ENCODE measurements around the gene LRRC42.
"Not testable (repeated sequence)": the region's sequence is repeated elsewhere in the genome, so short reads cannot be mapped to it uniquely, and the experiment has no call there.

Gene LRRC42

DNA sequence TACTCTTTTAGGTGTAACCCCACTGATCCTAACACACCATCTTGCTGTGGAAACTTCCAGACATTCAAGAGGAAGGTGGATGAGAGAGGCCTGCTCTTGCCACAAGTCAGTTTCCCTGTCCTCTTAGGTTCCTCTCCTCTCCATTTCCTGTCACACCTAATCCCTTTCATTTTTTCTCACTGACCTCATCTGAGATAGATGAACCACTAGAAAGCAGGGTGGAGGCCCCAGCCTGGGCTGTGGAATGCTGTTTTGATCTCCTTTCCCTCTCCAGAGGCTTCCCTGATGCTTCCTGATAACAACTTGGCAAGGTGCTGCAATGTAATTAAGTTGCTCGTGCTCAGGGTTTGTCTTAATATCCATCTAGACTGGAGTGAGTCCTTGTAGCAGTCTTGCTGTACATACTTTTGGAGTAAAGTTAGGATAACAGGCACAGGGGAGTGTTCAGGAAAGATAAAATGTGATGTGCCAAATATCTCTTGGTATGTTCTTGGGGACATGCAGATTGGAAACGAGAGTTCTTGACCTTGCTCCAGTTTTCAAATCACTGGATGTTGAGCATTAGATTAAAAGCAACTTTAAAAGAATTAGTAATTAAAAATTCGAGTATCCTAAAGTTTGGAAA is 11.2 kb downstream of the LRRC42 start:
- H3K36me3 ChIP-seq (ENCODE audit: control insufficient read depth, low read depth, low read length): peaks cover 57% of the 10 kb centered on the region
- H3K9me3 ChIP-seq (ENCODE audit: control insufficient read depth, low read depth, low read length): no peaks in the 10 kb centered on the region
- H3K9ac ChIP-seq (ENCODE audit: low read length): no peak overlapping the region
- H3K27ac ChIP-seq (ENCODE audit: low read length): no peak overlapping the region
- peaks cover 13% of the 10 kb centered on the region for H3K4me1 ChIP-seq (ENCODE audit: control insufficient read depth, low read depth, low read length)
- no peaks in the 10 kb centered on the region for H3K27me3 ChIP-seq (ENCODE audit: control insufficient read depth, insufficient read depth, low read length)
- H3K4me3 ChIP-seq (ENCODE audit: low read length): no peak overlapping the region

DNA sequence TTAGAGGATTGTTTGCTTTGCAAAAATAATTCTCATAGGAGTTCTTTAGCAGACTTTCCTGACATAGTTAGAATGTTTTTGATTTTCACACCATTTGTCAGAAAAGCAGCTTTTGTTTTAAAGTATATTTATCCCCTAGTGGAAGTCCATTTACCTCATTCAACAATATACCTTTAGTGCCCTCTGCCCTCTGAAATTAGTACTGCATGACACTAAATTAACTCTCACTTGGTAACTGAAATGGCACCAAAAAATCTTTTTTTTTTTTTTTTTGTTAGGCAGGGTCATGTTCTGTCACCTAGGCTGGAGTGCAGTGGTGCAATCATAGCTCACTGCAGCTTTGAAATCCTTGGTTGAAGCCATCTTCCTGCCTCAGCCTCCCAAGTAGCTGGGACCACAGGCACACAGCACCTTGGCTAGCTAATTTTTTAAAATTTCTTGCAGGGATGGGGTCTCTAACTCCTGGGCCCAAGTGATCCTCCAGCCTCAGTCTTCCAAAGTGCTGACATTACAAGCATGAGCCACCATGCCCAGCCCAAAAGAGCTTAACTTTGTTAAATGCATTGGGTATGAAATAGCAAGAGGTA is 13.6 kb downstream of the LRRC42 start:
- H3K27me3 ChIP-seq (ENCODE audit: control insufficient read depth, insufficient read depth, low read length): no peaks in the 10 kb centered on the region
- H3K9ac ChIP-seq (ENCODE audit: low read length): no peak overlapping the region
- no peak overlapping the region for H3K4me3 ChIP-seq (ENCODE audit: low read length)
- no peaks in the 10 kb centered on the region for H3K9me3 ChIP-seq (ENCODE audit: control insufficient read depth, low read depth, low read length)
- H3K27ac ChIP-seq (ENCODE audit: low read length): no peak overlapping the region
- peaks cover 16% of the 10 kb centered on the region for H3K4me1 ChIP-seq (ENCODE audit: control insufficient read depth, low read depth, low read length)
- peaks cover 58% of the 10 kb centered on the region for H3K36me3 ChIP-seq (ENCODE audit: control insufficient read depth, low read depth, low read length)

DNA sequence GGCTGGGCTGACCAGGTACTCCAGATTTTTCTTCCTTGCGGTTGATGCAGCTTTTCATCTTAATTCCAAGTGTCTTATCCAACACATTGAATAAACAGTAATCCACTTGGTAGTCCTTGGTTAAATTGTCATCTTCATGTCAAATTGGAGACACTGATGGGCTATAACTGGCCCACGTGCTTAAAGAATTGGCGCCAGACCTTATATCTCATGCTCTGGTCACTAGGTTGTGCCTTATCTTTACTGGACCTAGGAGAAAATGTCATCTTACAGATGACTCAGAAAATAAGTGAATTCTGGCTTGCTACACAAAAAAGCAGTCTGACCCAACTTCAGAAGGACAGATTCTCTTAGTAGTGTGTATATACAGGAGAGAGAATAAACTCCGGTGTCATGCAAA is 16.2 kb downstream of the LRRC42 start:
- Histone ChIP-seq H3K9me3 (ENCODE audit: control insufficient read depth, low read depth, low read length) (no peaks in the 10 kb centered on the region), H3K4me1 (ENCODE audit: control insufficient read depth, low read depth, low read length) (peaks cover 9% of the 10 kb centered on the region), H3K4me3 (ENCODE audit: low read length) (no peak overlapping the region), H3K9ac (ENCODE audit: low read length) (no peak overlapping the region), H3K36me3 (ENCODE audit: control insufficient read depth, low read depth, low read length) (peaks cover 63% of the 10 kb centered on the region), H3K27me3 (ENCODE audit: control insufficient read depth, insufficient read depth, low read length) (no peaks in the 10 kb centered on the region), H3K27ac (ENCODE audit: low read length) (no peak overlapping the region)

DNA sequence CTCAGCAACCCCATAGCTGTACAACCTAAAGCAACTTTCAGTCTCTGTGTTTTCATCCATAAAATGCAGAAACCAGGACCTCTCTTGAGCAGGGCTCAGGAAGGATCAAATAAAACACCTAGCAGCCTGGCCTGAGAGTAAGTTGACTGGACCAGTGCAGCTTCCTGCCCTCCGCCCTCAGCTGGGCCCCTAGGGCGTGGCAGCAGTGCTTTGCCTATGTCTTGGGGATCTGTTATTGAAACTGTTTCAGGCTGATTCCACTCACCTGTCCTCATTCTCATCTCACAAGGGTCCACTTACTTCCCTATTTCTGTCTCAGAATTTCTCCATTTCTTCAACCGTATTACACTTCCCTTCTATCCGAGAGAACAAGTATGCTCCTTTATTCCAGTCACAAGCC is 17.3 kb downstream of the LRRC42 start:
- Histone ChIP-seq H3K27ac (ENCODE audit: low read length) (no peak overlapping the region), H3K27me3 (ENCODE audit: control insufficient read depth, insufficient read depth, low read length) (no peaks in the 10 kb centered on the region), H3K4me3 (ENCODE audit: low read length) (no peak overlapping the region), H3K4me1 (ENCODE audit: control insufficient read depth, low read depth, low read length) (peaks cover 3% of the 10 kb centered on the region), H3K9ac (ENCODE audit: low read length) (no peak overlapping the region), H3K9me3 (ENCODE audit: control insufficient read depth, low read depth, low read length) (no peaks in the 10 kb centered on the region), H3K36me3 (ENCODE audit: control insufficient read depth, low read depth, low read length) (peaks cover 67% of the 10 kb centered on the region)

DNA sequence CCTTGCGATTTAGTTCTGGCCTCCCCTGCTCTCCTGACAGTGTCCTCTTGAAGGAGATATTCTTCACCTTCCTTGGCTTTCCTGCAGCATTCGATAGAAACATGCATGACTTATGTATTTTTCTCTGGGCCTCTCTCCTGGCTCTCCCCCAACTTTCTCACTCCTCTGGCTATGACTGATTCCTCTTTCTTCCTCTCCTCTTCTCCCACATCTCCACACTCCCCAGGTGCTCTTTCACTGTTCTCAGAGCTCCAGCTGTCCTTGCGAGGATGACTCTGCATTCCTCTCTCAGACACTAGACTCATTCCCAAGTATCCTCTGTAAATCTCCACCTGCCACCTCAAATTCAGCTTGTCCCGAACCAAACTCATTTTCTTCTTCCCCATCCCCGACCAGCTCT is 18.0 kb downstream of the LRRC42 start:
- Histone ChIP-seq H3K4me3 (ENCODE audit: low read length) (no peak overlapping the region), H3K36me3 (ENCODE audit: control insufficient read depth, low read depth, low read length) (peaks cover 69% of the 10 kb centered on the region), H3K9ac (ENCODE audit: low read length) (no peak overlapping the region), H3K27me3 (ENCODE audit: control insufficient read depth, insufficient read depth, low read length) (no peaks in the 10 kb centered on the region), H3K27ac (ENCODE audit: low read length) (no peak overlapping the region), H3K9me3 (ENCODE audit: control insufficient read depth, low read depth, low read length) (no peaks in the 10 kb centered on the region), H3K4me1 (ENCODE audit: control insufficient read depth, low read depth, low read length) (peaks cover 3% of the 10 kb centered on the region)

DNA sequence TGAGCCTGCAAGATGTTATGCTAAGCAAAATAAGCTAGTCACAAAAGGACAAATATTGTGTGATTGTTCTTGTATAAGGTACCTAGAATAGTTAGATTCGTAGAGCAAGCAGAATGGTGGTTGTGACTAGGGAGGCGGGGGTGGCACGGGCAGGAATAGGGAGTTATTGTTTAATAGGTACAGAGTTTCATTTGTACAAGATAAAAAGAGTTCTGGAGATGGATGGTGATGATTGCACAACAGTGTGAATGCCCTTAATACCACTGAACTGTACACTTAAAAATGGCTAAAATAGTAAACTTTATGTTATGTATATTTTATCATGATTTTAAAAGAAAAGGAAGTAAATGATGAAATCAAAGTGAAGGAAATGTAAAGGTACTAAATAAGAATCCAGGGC is 20.6 kb downstream of the LRRC42 start:
- H3K36me3 ChIP-seq (ENCODE audit: control insufficient read depth, low read depth, low read length): peaks cover 46% of the 10 kb centered on the region

DNA sequence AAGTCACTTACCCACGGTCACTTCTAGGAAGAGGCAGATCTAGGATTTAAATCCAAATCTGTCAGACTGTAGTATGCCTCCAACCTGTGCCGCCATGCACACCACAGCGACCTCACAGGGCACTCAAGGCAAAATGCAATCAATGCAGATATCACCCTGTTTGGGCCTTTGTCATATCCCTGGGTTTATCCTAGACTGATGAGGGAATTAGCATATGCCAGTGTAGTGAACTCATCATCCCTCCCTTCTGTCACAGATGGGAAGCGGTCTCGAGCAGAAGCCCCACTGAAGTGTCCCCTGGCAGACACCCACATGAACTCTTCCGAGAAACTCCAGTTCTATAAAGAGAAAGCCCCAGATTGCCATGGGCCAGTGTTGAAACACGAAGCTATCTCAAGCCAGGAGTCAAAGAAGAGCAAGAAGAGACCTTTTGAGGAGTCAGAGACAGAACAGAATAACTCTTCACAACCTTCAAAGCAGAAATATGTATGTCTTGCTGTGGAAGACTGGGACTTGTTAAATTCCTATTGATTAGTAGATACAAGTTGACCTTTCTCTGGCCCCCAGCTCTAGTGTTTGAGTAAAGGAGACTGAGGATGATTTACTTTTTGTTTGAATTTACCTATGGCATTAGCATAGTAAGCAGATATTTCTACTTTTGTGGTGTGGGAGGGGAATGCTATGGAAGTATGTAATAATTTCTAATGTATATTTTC is 21.4 kb downstream of the LRRC42 start:
- Histone ChIP-seq H3K27ac (ENCODE audit: low read length) (no peak overlapping the region), H3K9ac (ENCODE audit: low read length) (no peak overlapping the region), H3K4me3 (ENCODE audit: low read length) (no peak overlapping the region), H3K36me3 (ENCODE audit: control insufficient read depth, low read depth, low read length) (peaks cover 39% of the 10 kb centered on the region), H3K4me1 (ENCODE audit: control insufficient read depth, low read depth, low read length) (peaks cover 3% of the 10 kb centered on the region), H3K27me3 (ENCODE audit: control insufficient read depth, insufficient read depth, low read length) (no peaks in the 10 kb centered on the region), H3K9me3 (ENCODE audit: control insufficient read depth, low read depth, low read length) (no peaks in the 10 kb centered on the region)

More for the DNA sequence above, 20.6 kb downstream of the LRRC42 start:
- Histone ChIP-seq H3K27ac (ENCODE audit: low read length) (no peak overlapping the region), H3K9me3 (ENCODE audit: control insufficient read depth, low read depth, low read length) (no peaks in the 10 kb centered on the region), H3K27me3 (ENCODE audit: control insufficient read depth, insufficient read depth, low read length) (no peaks in the 10 kb centered on the region), H3K4me3 (ENCODE audit: low read length) (no peak overlapping the region), H3K9ac (ENCODE audit: low read length) (no peak overlapping the region), H3K4me1 (ENCODE audit: control insufficient read depth, low read depth, low read length) (peaks cover 3% of the 10 kb centered on the region)

DNA sequence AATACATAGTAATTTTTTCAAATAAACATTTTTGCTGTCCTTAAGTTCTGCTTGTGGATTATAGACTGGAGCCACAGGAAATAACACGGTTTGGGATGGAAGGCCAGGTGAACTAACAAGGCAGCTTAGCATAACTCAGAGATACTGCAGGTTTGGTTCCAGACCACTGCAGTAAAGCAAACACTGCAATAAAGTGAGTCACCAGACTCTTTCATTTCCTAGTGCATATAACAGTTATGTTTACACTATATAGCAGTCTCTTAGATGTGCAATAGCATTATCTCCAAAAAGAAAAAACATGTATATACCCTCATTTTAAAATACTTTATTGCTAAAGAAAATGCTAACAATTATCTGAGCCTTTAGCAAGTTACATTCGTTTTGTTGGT is 22.0 kb downstream of the LRRC42 start:
- Histone ChIP-seq H3K4me1 (ENCODE audit: control insufficient read depth, low read depth, low read length) (peaks cover 3% of the 10 kb centered on the region), H3K9ac (ENCODE audit: low read length) (no peak overlapping the region), H3K36me3 (ENCODE audit: control insufficient read depth, low read depth, low read length) (peaks cover 33% of the 10 kb centered on the region), H3K9me3 (ENCODE audit: control insufficient read depth, low read depth, low read length) (no peaks in the 10 kb centered on the region), H3K27me3 (ENCODE audit: control insufficient read depth, insufficient read depth, low read length) (no peaks in the 10 kb centered on the region), H3K4me3 (ENCODE audit: low read length) (no peak overlapping the region), H3K27ac (ENCODE audit: low read length) (no peak overlapping the region)

DNA sequence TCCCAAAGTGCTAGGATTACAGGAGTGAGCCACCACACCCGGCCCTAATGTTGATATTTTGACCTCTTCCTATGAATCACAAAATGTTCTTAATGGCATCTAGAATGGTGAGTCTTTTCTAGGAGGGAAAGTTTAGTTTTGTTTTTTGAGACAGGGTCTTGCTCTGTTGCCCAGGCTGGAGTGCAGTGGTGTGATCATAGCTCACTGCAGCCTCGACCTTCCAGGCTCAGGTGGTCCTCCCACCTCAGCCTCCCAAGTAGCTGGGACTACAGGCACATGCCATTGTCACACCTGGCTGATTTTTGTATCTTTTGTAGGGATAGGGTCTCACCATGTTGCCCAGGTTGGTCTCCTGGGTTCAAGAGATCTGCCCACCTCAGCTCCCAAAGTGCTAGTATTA is 23.2 kb downstream of the LRRC42 start:
- peaks cover 28% of the 10 kb centered on the region for H3K36me3 ChIP-seq (ENCODE audit: control insufficient read depth, low read depth, low read length)
- H3K9me3 ChIP-seq (ENCODE audit: control insufficient read depth, low read depth, low read length); H3K4me1 ChIP-seq (ENCODE audit: control insufficient read depth, low read depth, low read length); H3K9ac ChIP-seq (ENCODE audit: low read length); H3K4me3 ChIP-seq (ENCODE audit: low read length); H3K27ac ChIP-seq (ENCODE audit: low read length); H3K27me3 ChIP-seq (ENCODE audit: control insufficient read depth, insufficient read depth, low read length): not testable (repeated sequence)

DNA sequence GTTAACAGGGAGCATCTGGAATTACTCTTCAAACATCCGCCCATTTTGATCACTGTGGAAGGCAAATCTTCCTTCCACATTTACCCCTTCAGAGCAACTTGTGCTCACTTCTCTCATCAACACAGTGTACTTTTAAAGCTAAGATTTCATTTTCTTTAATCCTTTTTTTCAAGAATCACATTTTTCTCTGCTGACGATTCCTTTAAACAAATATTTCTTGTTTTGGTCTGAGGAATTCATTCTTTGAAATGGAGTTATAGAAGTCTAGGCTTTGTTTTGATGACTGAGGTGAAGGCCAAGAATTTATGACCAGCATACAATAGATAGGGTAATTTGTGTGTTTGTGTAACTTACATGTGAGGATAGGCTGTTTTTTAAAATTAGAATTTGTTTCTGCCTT is 25.6 kb downstream of the LRRC42 start:
- Histone ChIP-seq H3K27ac (ENCODE audit: low read length) (no peak overlapping the region), H3K9me3 (ENCODE audit: control insufficient read depth, low read depth, low read length) (no peaks in the 10 kb centered on the region), H3K4me3 (ENCODE audit: low read length) (no peak overlapping the region), H3K36me3 (ENCODE audit: control insufficient read depth, low read depth, low read length) (peaks cover 18% of the 10 kb centered on the region), H3K4me1 (ENCODE audit: control insufficient read depth, low read depth, low read length) (no peaks in the 10 kb centered on the region), H3K27me3 (ENCODE audit: control insufficient read depth, insufficient read depth, low read length) (no peaks in the 10 kb centered on the region), H3K9ac (ENCODE audit: low read length) (no peak overlapping the region)

DNA sequence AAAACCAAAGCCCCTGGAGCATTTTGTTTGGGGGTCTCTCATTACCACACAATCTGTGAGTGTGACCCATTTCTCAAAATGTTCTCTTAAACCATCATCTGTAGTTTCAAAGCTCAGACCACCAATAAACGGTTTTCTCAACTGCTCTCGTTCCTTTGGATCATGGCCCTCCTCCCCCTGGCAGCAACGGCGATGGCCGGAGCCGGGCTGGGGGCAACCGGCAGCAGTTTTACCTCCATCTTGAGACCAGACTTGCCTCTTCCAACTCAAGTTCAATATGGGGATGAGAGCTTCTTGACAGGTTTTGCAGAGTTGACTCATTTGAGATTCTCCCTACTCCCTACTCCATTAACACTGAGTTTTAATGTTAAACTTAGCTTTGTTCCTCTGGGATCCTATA is 29.7 kb downstream of the LRRC42 start:
- Histone ChIP-seq H3K36me3 (ENCODE audit: control insufficient read depth, low read depth, low read length) (no peaks in the 10 kb centered on the region), H3K27ac (ENCODE audit: low read length) (no peak overlapping the region), H3K9ac (ENCODE audit: low read length) (no peak overlapping the region), H3K9me3 (ENCODE audit: control insufficient read depth, low read depth, low read length) (no peaks in the 10 kb centered on the region), H3K4me1 (ENCODE audit: control insufficient read depth, low read depth, low read length) (no peaks in the 10 kb centered on the region), H3K27me3 (ENCODE audit: control insufficient read depth, insufficient read depth, low read length) (no peaks in the 10 kb centered on the region), H3K4me3 (ENCODE audit: low read length) (no peak overlapping the region)
